IMR-90 (cell line): ENCODE measurements around the gene COL27A1. TPM values are rescaled to one million over a fixed set of nuclear protein-coding genes. Genes with fewer than 3 reads are reported as not detected.

Experiments
- ATAC-seq: fragments of 200-7000 bp; cut with Tn5 transposase; 2 replicates; pipeline ENCODE4 v1.9.1; 2020; ENCODE audit warnings: low read depth, mild to moderate bottlenecking, moderate library complexity
- BruUV-seq: library from RNA; stranded (reverse); fragments of 400-500 nt; replicated peaks from 2 replicates; lab custom pipeline; 2021; lab: Mats Ljungman, UMichigan
- CTCF ChIA-PET: fragments of 300-600 bp; formaldehyde crosslinking; extraction: SDS; loops from one replicate; lab custom pipeline; 2021; ENCODE audit warnings: antibody characterized with exemption; lab: Yijun Ruan, JAX
- POLR2A ChIA-PET: fragments of 300-600 bp; sonication (Branson Sonifier 250); formaldehyde crosslinking; loops from one replicate; lab custom pipeline; 2022; ENCODE audit warnings: antibody characterized with exemption; ENCODE audit not compliant: unreplicated experiment; lab: Charles Lee
- DNase-seq: peaks from one replicate; pipeline ENCODE4 v3.0.0; 2013
- H2AFZ ChIP-seq: replicated peaks from 2 replicates; pipeline ENCODE3; 2013; ENCODE audit warnings: low read length, mild to moderate bottlenecking; ENCODE audit not compliant: poor library complexity
- H2AK5ac ChIP-seq: 2 replicates; pipeline ENCODE4 v1.6.1; 2013; ENCODE audit warnings: low read depth, low read length, inconsistent platforms
- H2AK9ac ChIP-seq: replicated peaks from 2 replicates; pipeline ENCODE3; 2013; ENCODE audit warnings: mild to moderate bottlenecking, low read depth, low read length, moderate library complexity; ENCODE audit not compliant: poor library complexity
- H2BK120ac ChIP-seq: 2 replicates; pipeline ENCODE4 v1.6.1; 2013; ENCODE audit warnings: low read depth, low read length, inconsistent platforms
- H2BK15ac ChIP-seq: 3 replicates; pipeline ENCODE4 v1.6.1; 2013; ENCODE audit warnings: low read depth, low read length, inconsistent platforms
- H2BK20ac ChIP-seq: 2 replicates; pipeline ENCODE4 v1.6.1; 2013; ENCODE audit warnings: low read depth, mild to moderate bottlenecking, inconsistent platforms, low read length, moderate library complexity
- H2BK5ac ChIP-seq: 2 replicates; pipeline ENCODE4 v1.6.1; 2013; ENCODE audit warnings: mild to moderate bottlenecking, low read depth, low read length, inconsistent platforms; ENCODE audit not compliant: poor library complexity, severe bottlenecking
- H3K14ac ChIP-seq: replicated peaks from 2 replicates; pipeline ENCODE4 v1.6.1; 2013; ENCODE audit warnings: low read depth, low read length, inconsistent platforms
- H3K18ac ChIP-seq: 2 replicates; pipeline ENCODE4 v1.6.1; 2013; ENCODE audit warnings: low read depth, low read length, control low read depth
- H3K23ac ChIP-seq: 2 replicates; pipeline ENCODE4 v1.6.1; 2013; ENCODE audit warnings: low read depth, low read length, inconsistent platforms
- H3K27ac ChIP-seq: 2 replicates; pipeline ENCODE4 v1.5.1; 2013; ENCODE audit warnings: mild to moderate bottlenecking, control low read depth, low read length; ENCODE audit not compliant: insufficient read depth
- H3K27me3 ChIP-seq: 2 replicates; pipeline ENCODE4 v1.6.1; 2013; ENCODE audit warnings: low read length; ENCODE audit not compliant: control insufficient read depth, insufficient read depth
- H3K36me3 ChIP-seq: 2 replicates; pipeline ENCODE4 v1.6.1; 2013; ENCODE audit warnings: low read length, mixed read lengths; ENCODE audit not compliant: control insufficient read depth, insufficient read depth
- H3K4ac ChIP-seq: 2 replicates; pipeline ENCODE4 v1.6.1; 2013; ENCODE audit warnings: low read depth, low read length, inconsistent platforms
- H3K4me1 ChIP-seq: 2 replicates; pipeline ENCODE4 v1.6.1; 2013; ENCODE audit warnings: low read length, mixed read lengths; ENCODE audit not compliant: control insufficient read depth, insufficient read depth
- H3K4me2 ChIP-seq: 2 replicates; pipeline ENCODE4 v1.6.1; 2013; ENCODE audit warnings: low read depth, mild to moderate bottlenecking, control low read depth, low read length, moderate library complexity
- H3K4me3 ChIP-seq: 2 replicates; pipeline ENCODE4 v1.5.1; 2013; ENCODE audit warnings: low read depth, mild to moderate bottlenecking, control low read depth, low read length, moderate library complexity; ENCODE audit not compliant: insufficient read depth
- H3K56ac ChIP-seq: 2 replicates; pipeline ENCODE4 v1.6.1; 2013; ENCODE audit warnings: low read length, inconsistent platforms; ENCODE audit not compliant: insufficient read depth; ENCODE audit errors: extremely low read depth
- H3K79me1 ChIP-seq, 2 experiments: 2 replicates each; pipeline ENCODE4 v1.6.1; 2013; ENCODE audit warnings: low read length in 2 of 2, inconsistent platforms in 1 of 2, low read depth in 1 of 2
- H3K9ac ChIP-seq: 2 replicates; pipeline ENCODE4 v1.6.1; 2013; ENCODE audit warnings: low read depth, low read length, control low read depth
- H3K9me1 ChIP-seq: 2 replicates; pipeline ENCODE4 v1.6.1; 2013; ENCODE audit warnings: low read length, inconsistent platforms; ENCODE audit not compliant: insufficient read depth
- H3K9me3 ChIP-seq: 2 replicates; pipeline ENCODE4 v1.6.1; 2013; ENCODE audit warnings: low read length; ENCODE audit not compliant: control insufficient read depth, insufficient read depth
- H4K20me1 ChIP-seq: 2 replicates; pipeline ENCODE4 v1.6.1; 2013; ENCODE audit warnings: low read length, inconsistent platforms; ENCODE audit not compliant: insufficient read depth
- H4K5ac ChIP-seq: 2 replicates; pipeline ENCODE4 v1.6.1; 2013; ENCODE audit warnings: mild to moderate bottlenecking, low read depth, low read length, control low read depth
- H4K8ac ChIP-seq, 2 experiments: 2 replicates each; pipeline ENCODE4 v1.6.1; 2013; ENCODE audit warnings: low read depth in 2 of 2, low read length in 2 of 2, control low read depth in 1 of 2, inconsistent platforms in 1 of 2
- H4K91ac ChIP-seq: 2 replicates; pipeline ENCODE4 v1.6.1; 2013; ENCODE audit warnings: low read depth, low read length, inconsistent platforms; ENCODE audit not compliant: insufficient read depth
- BHLHE40 ChIP-seq: fragments of 150-350 bp; IDR thresholded peaks from 2 replicates; pipeline ENCODE4 v1.6.1; 2016; ENCODE audit warnings: mild to moderate bottlenecking, low read depth, low read length
- CEBPB ChIP-seq: IDR thresholded peaks from 2 replicates; pipeline ENCODE4 v1.6.1; 2012; ENCODE audit warnings: low read depth, low read length, improper control_type of control experiment
- CHD1 ChIP-seq: IDR thresholded peaks from 2 replicates; pipeline ENCODE4 v1.6.1; 2012; ENCODE audit warnings: low read depth, low read length, improper control_type of control experiment
- FOS ChIP-seq: fragments of 150-350 bp; IDR thresholded peaks from 2 replicates; pipeline ENCODE4 v1.6.1; 2016; ENCODE audit warnings: low read depth, low read length
- MAFK ChIP-seq: IDR thresholded peaks from 2 replicates; pipeline ENCODE4 v1.6.1; 2012; ENCODE audit warnings: low read depth, low read length, improper control_type of control experiment
- MAZ ChIP-seq: IDR thresholded peaks from 2 replicates; pipeline ENCODE4 v1.6.1; 2012; ENCODE audit warnings: low read depth, mild to moderate bottlenecking, low read length, improper control_type of control experiment, moderate library complexity, borderline replicate concordance
- MXI1 ChIP-seq: IDR thresholded peaks from 2 replicates; pipeline ENCODE4 v1.6.1; 2012; ENCODE audit warnings: low read depth, mild to moderate bottlenecking, low read length, moderate library complexity, borderline replicate concordance
- NFE2L2 ChIP-seq: fragments of 150-350 bp; IDR thresholded peaks from 2 replicates; pipeline ENCODE4 v1.6.1; 2016; ENCODE audit warnings: low read depth, mild to moderate bottlenecking, low read length
- POLR2A ChIP-seq: IDR thresholded peaks from 2 replicates; pipeline ENCODE4 v1.6.1; 2012; ENCODE audit warnings: mild to moderate bottlenecking, low read depth, low read length
- RAD21 ChIP-seq: IDR thresholded peaks from 2 replicates; pipeline ENCODE4 v1.6.1; 2012; ENCODE audit warnings: low read length, improper control_type of control experiment
- RCOR1 ChIP-seq: IDR thresholded peaks from 2 replicates; pipeline ENCODE4 v1.6.1; 2012; ENCODE audit warnings: mild to moderate bottlenecking, low read length, improper control_type of control experiment; ENCODE audit not compliant: insufficient replicate concordance
- RFX5 ChIP-seq: IDR thresholded peaks from 2 replicates; pipeline ENCODE4 v1.8.0; 2012; ENCODE audit warnings: low read depth, mild to moderate bottlenecking, low read length, moderate library complexity
- SMC3 ChIP-seq: fragments of 150-350 bp; IDR thresholded peaks from 2 replicates; pipeline ENCODE4 v1.6.1; 2016; ENCODE audit warnings: low read depth, mild to moderate bottlenecking, antibody characterized with exemption, low read length, moderate library complexity
- WGBS, 2 experiments: methylation state at CpG; one replicate each; pipeline versions ENCODE4 v1.1.5 to v1.1.7; 2013; ENCODE audit warnings: missing lambda C conversion rate in 2 of 2; ENCODE audit not compliant: insufficient read length in 1 of 2; ENCODE audit errors: extremely low coverage in 2 of 2; 5-methylcytosine and 5-hydroxymethylcytosine counted together
- dilution Hi-C: fragments of 300-500 bp; cut with HindIII; formaldehyde crosslinking; loops from one replicate; pipeline ENCODE4 v1.14.3; 2018; ENCODE audit warnings: low sequenced_read_pairs; ENCODE audit not compliant: unreplicated experiment
- in situ Hi-C: fragments of 300-500 bp; cut with MboI; formaldehyde crosslinking; loops from 3 replicates; pipeline ENCODE4 v1.14.3; 2019; ENCODE audit warnings: low sequenced_read_pairs, inconsistent platforms, mixed read lengths
- intact Hi-C: fragments of 100-400 bp; cut with micrococcal nuclease; formaldehyde crosslinking; loops from 2 replicates; pipeline ENCODE4 v1.10.0; 2022
- polyA plus RNA-seq, 3 experiments: library from polyadenylated mRNA; depleted of rRNA; stranded (reverse); fragments of >200 nt; gene quantifications; 2 replicates each; pipeline ENCODE4 v1.2.3, GENCODE V29; 2012; ENCODE audit warnings: low replicate concordance in 1 of 3
- total RNA-seq: library from RNA; depleted of rRNA; stranded (reverse); fragments of >200 nt; gene quantifications from 2 replicates; pipeline ENCODE4 v1.2.3, GENCODE V29; 2012
- TF ChIP-seq, protein P1 (sequence below): fragments of 150-350 bp; IDR thresholded peaks from 2 replicates; pipeline ENCODE4 v1.6.1; 2016; ENCODE audit warnings: low read depth, mild to moderate bottlenecking, low read length, moderate library complexity, borderline replicate concordance
- TF ChIP-seq, protein P2 (sequence below): fragments of 150-350 bp; IDR thresholded peaks from 2 replicates; pipeline ENCODE4 v1.6.1; 2017; ENCODE audit warnings: mild to moderate bottlenecking, antibody characterized with exemption, low read length, low read depth
- TF ChIP-seq, protein P3 (sequence below): conservative IDR thresholded peaks from 2 replicates; pipeline ENCODE4 v1.5.1; 2012; ENCODE audit warnings: mild to moderate bottlenecking, low read depth, low read length, improper control_type of control experiment

Gene COL27A1
- total and polyA plus RNA-seq, 2 of the 4 experiments (the other 2 are of a cell fraction): 3.2 to 18.3 TPM

DNA sequence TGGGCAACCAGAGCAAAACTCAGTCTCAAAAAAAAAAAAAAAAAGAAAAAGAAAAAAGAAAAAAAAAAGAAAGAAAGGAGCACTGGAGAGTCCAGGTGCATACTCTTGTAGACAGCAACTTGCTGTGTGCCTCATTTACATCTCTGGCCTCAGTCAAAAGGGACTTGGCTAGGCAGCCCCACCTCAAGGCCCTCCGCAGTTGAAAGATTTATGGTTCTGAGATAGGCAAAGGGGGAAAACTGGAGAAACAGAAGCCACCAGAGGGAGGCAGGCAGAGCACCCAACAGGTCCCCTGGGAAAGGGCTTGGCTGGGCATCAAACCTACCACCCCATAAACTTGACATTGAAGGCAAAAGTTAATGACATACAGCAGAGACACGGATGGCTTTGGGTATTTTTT, 180.4 kb downstream of the COL27A1 start:
- Histone ChIP-seq H2AK9ac (no peak overlapping the region), H3K4me1 (no peaks in the 10 kb centered on the region), H3K36me3 (peaks cover 35% of the 10 kb centered on the region), H3K4ac (no peak overlapping the region), H2AFZ (no peak overlapping the region), H3K23ac (no peak overlapping the region), H3K18ac (no peak overlapping the region), H3K9me3 (no peaks in the 10 kb centered on the region), H3K79me1 (no peaks in the 10 kb centered on the region), H3K4me3 (no peak overlapping the region), H3K14ac (no peak overlapping the region), H3K27ac (no peak overlapping the region), H2BK120ac (no peak overlapping the region), H3K27me3 (no peaks in the 10 kb centered on the region), H4K8ac (no peak overlapping the region), H2BK20ac (no peak overlapping the region), H4K5ac (no peak overlapping the region), H4K20me1 (no peaks in the 10 kb centered on the region), H3K9me1 (no peaks in the 10 kb centered on the region; the same call in 1 of the 2 replicates), H2BK5ac (no peak overlapping the region), H2BK15ac (no peak overlapping the region), H3K56ac (no peak overlapping the region), H2AK5ac (no peak overlapping the region), H4K91ac (no peak overlapping the region), H3K4me2 (no peak overlapping the region), H3K9ac (no peak overlapping the region)
- ChIA-PET CTCF (no interaction called here), POLR2A (no interaction called here)
- ATAC-seq (no peak), DNase-seq (no peak)
- no TSS peak for BruUV-seq
- dilution Hi-C loops: no loop called here
- in situ Hi-C loops: no loop called here
- no CpG with 5 or more reads among the region's 2 CpGs for WGBS, 2 experiments
- TF ChIP-seq CHD1 (no peak), MXI1 (no peak), NFE2L2 (no peak), MAFK (no peak), RCOR1 (no peak), FOS (no peak), POLR2A (no peak), RFX5 (no peak), RAD21 (no peak), BHLHE40 (no peak), CEBPB (no peak), SMC3 (no peak), MAZ (no peak)
- TF ChIP-seq, protein P1, sequence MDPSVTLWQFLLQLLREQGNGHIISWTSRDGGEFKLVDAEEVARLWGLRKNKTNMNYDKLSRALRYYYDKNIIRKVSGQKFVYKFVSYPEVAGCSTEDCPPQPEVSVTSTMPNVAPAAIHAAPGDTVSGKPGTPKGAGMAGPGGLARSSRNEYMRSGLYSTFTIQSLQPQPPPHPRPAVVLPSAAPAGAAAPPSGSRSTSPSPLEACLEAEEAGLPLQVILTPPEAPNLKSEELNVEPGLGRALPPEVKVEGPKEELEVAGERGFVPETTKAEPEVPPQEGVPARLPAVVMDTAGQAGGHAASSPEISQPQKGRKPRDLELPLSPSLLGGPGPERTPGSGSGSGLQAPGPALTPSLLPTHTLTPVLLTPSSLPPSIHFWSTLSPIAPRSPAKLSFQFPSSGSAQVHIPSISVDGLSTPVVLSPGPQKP: no peak
- TF ChIP-seq, protein P2, sequence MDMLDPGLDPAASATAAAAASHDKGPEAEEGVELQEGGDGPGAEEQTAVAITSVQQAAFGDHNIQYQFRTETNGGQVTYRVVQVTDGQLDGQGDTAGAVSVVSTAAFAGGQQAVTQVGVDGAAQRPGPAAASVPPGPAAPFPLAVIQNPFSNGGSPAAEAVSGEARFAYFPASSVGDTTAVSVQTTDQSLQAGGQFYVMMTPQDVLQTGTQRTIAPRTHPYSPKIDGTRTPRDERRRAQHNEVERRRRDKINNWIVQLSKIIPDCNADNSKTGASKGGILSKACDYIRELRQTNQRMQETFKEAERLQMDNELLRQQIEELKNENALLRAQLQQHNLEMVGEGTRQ: no peak
- TF ChIP-seq, protein P3, sequence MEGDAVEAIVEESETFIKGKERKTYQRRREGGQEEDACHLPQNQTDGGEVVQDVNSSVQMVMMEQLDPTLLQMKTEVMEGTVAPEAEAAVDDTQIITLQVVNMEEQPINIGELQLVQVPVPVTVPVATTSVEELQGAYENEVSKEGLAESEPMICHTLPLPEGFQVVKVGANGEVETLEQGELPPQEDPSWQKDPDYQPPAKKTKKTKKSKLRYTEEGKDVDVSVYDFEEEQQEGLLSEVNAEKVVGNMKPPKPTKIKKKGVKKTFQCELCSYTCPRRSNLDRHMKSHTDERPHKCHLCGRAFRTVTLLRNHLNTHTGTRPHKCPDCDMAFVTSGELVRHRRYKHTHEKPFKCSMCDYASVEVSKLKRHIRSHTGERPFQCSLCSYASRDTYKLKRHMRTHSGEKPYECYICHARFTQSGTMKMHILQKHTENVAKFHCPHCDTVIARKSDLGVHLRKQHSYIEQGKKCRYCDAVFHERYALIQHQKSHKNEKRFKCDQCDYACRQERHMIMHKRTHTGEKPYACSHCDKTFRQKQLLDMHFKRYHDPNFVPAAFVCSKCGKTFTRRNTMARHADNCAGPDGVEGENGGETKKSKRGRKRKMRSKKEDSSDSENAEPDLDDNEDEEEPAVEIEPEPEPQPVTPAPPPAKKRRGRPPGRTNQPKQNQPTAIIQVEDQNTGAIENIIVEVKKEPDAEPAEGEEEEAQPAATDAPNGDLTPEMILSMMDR: no peak
- intact Hi-C loops: loop anchor here (10.0 kb wide), 1 partner anchor 169 kb away; the partner anchor contains the start of gene WHRN
